ENCODE measurements around the gene TBC1D22A. TPM values are rescaled to one million over a fixed set of nuclear protein-coding genes. Genes with fewer than 3 reads are reported as not detected.
A peak's percentile ranks its signal among the peaks of the same experiment; 100 is the strongest.

The TBC1D22A gene
- total RNA-seq, 1 donor from 2014 or later = 10.6 TPM

- Histone ChIP-seq H3K27me3 (no peaks in the 10 kb centered on the region), H2AFZ (replicated peaks) (no peak overlapping the region), H3F3A (ENCODE audit: low read depth) (peaks cover 24% of the 10 kb centered on the region), H3K4me1 (peaks cover 26% of the 10 kb centered on the region), H3K4me3 (no peak overlapping the region), H3K79me2 (ENCODE audit: low read depth) (peaks cover 16% of the 10 kb centered on the region), H3K9me3 (ENCODE audit: low read depth) (no peaks in the 10 kb centered on the region), H4K20me1 (ENCODE audit: low read depth) (no peaks in the 10 kb centered on the region), H3K27ac (no peak overlapping the region), H3K36me3 (no peaks in the 10 kb centered on the region), H3K9ac (no peak overlapping the region), H3K4me2 (no peak overlapping the region)
- TF ChIP-seq EZH2phosphoT487 (IDR thresholded peaks at IDR 0.05) = no peak
- TF ChIP-seq EZH2 (IDR thresholded peaks at IDR 0.05) = no peak
- no peak for TF ChIP-seq CTCF (IDR thresholded peaks at IDR 0.05)
- H3K27ac Mint-ChIP-seq = no peak overlapping the region
- peaks cover 20% of the 10 kb centered on the region for H3K4me1 Mint-ChIP-seq
- no peak for DNase-seq (ENCODE audit: low spot score)
- no peaks in the 10 kb centered on the region for H3K9me3 Mint-ChIP-seq
- H3K27me3 Mint-ChIP-seq (ENCODE audit: insufficient read depth, low read depth) = no peaks in the 10 kb centered on the region
- no peaks in the 10 kb centered on the region for H3K36me3 Mint-ChIP-seq
- H3K4me3 Mint-ChIP-seq = no peak overlapping the region
Measured at GRCh38 chr22:47066616-47066905, 304.1 kb downstream of the TBC1D22A start.

- H3K79me2 ChIP-seq (ENCODE audit: low read depth) = peaks cover 16% of the 10 kb centered on the region
- H3K4me2 ChIP-seq = peak overlapping the region; percentile 38
- Mint-ChIP-seq H3K4me3 (no peak overlapping the region), H3K4me1 (peaks cover 25% of the 10 kb centered on the region), H3K9me3 (no peaks in the 10 kb centered on the region), H3K27me3 (ENCODE audit: insufficient read depth, low read depth) (no peaks in the 10 kb centered on the region), H3K27ac (no peak overlapping the region), H3K36me3 (no peaks in the 10 kb centered on the region)
- no peaks in the 10 kb centered on the region for H3K36me3 ChIP-seq
- TF ChIP-seq EZH2phosphoT487 (IDR thresholded peaks at IDR 0.05) (no peak), EZH2 (IDR thresholded peaks at IDR 0.05) (no peak), CTCF (IDR thresholded peaks at IDR 0.05) (no peak)
- no peaks in the 10 kb centered on the region for H4K20me1 ChIP-seq (ENCODE audit: low read depth)
- H3K9ac ChIP-seq = no peak overlapping the region
- peaks cover 26% of the 10 kb centered on the region for H3K4me1 ChIP-seq
- peak; percentile 83 for DNase-seq (ENCODE audit: low spot score)
- H3F3A ChIP-seq (ENCODE audit: low read depth) = peaks cover 24% of the 10 kb centered on the region
- no peak overlapping the region for H3K4me3 ChIP-seq
- H2AFZ ChIP-seq (replicated peaks) = no peak overlapping the region
- no peaks in the 10 kb centered on the region for H3K27me3 ChIP-seq
- peak overlapping the region; percentile 60 for H3K27ac ChIP-seq
- no peaks in the 10 kb centered on the region for H3K9me3 ChIP-seq (ENCODE audit: low read depth)
Measured at GRCh38 chr22:47067321-47067890, 305.0 kb downstream of the TBC1D22A start.

- Histone ChIP-seq H3K36me3 (no peaks in the 10 kb centered on the region), H3K4me1 (peaks cover 26% of the 10 kb centered on the region), H3K9me3 (ENCODE audit: low read depth) (no peaks in the 10 kb centered on the region), H3K27me3 (no peaks in the 10 kb centered on the region), H3K4me3 (no peak overlapping the region), H3F3A (ENCODE audit: low read depth) (peaks cover 24% of the 10 kb centered on the region), H3K4me2 (peak overlapping the region; percentile 38), H3K27ac (peak overlapping the region; percentile 74), H3K9ac (no peak overlapping the region), H2AFZ (replicated peaks) (no peak overlapping the region), H3K79me2 (ENCODE audit: low read depth) (peaks cover 16% of the 10 kb centered on the region), H4K20me1 (ENCODE audit: low read depth) (no peaks in the 10 kb centered on the region)
- Mint-ChIP-seq H3K4me3 (no peak overlapping the region), H3K27me3 (ENCODE audit: insufficient read depth, low read depth) (no peaks in the 10 kb centered on the region), H3K9me3 (no peaks in the 10 kb centered on the region), H3K36me3 (no peaks in the 10 kb centered on the region), H3K27ac (no peak overlapping the region), H3K4me1 (peaks cover 27% of the 10 kb centered on the region)
- no peak for DNase-seq (ENCODE audit: low spot score)
- TF ChIP-seq EZH2 (IDR thresholded peaks at IDR 0.05) (no peak), CTCF (IDR thresholded peaks at IDR 0.05) (no peak), EZH2phosphoT487 (IDR thresholded peaks at IDR 0.05) (no peak)
Measured at GRCh38 chr22:47067911-47068625, 305.6 kb downstream of the TBC1D22A start.

Measured in neural progenitor cell (in vitro differentiated cells).